OCI-M1 (cell line): ENCODE measurements around the gene MYH16.
"Not testable (repeated sequence)": the region's sequence is repeated elsewhere in the genome, so short reads cannot be mapped to it uniquely, and the experiment has no call there.

Experiments
- DNase-seq: peaks from one replicate; lab custom pipeline; 2025; lab: John Stamatoyannopoulos, UW

MYH16 gene

GRCh38 chr7:99305473-99306260 is 33.0 kb downstream of the MYH16 start:
- DNase-seq: no peak

- no peak for DNase-seq
Observed at GRCh38 chr7:99308461-99309074, 35.9 kb downstream of the MYH16 start.

- peak; percentile 75 for DNase-seq
Observed at GRCh38 chr7:99309111-99309510, 36.5 kb downstream of the MYH16 start.

- no peak for DNase-seq
Observed at GRCh38 chr7:99310004-99310403, 37.4 kb downstream of the MYH16 start.

GRCh38 chr7:99311702-99312101 is 39.1 kb downstream of the MYH16 start:
- DNase-seq: no peak

GRCh38 chr7:99312316-99313203 is 39.9 kb downstream of the MYH16 start:
- DNase-seq: peak; percentile 92

GRCh38 chr7:99313204-99313573 is 40.5 kb downstream of the MYH16 start:
- no peak for DNase-seq

- DNase-seq: no peak
Observed at GRCh38 chr7:99314504-99314903, 41.9 kb downstream of the MYH16 start.

- DNase-seq: no peak
Observed at GRCh38 chr7:99320371-99320770, 47.7 kb downstream of the MYH16 start.

- DNase-seq: not testable (repeated sequence)
Observed at GRCh38 chr7:99322659-99323058, 50.0 kb downstream of the MYH16 start.

GRCh38 chr7:99324559-99324958 is 51.9 kb downstream of the MYH16 start:
- no peak for DNase-seq

GRCh38 chr7:99325001-99325493 is 52.4 kb downstream of the MYH16 start:
- no peak for DNase-seq

GRCh38 chr7:99325592-99326407 is 53.2 kb downstream of the MYH16 start, which contains the start of gene ARPC1A:
ARPC1A (plus strand) TSS chr7:99325898; CDS start chr7:99333354, 7,456 bp downstream.
- peak; percentile 99 for DNase-seq

GRCh38 chr7:99326408-99326782 is 53.8 kb downstream of the MYH16 start:
- no peak for DNase-seq

GRCh38 chr7:99330314-99330961 is 57.8 kb downstream of the MYH16 start:
- peak; percentile 97 for DNase-seq

GRCh38 chr7:99331002-99331401 is 58.4 kb downstream of the MYH16 start:
- DNase-seq: no peak

GRCh38 chr7:99339595-99339994 is 67.0 kb downstream of the MYH16 start:
- no peak for DNase-seq

- DNase-seq: no peak
Observed at GRCh38 chr7:99340659-99341058, 68.0 kb downstream of the MYH16 start.

- DNase-seq: no peak
Observed at GRCh38 chr7:99344061-99344647, 71.5 kb downstream of the MYH16 start.

GRCh38 chr7:99350641-99351040 is 78.0 kb downstream of the MYH16 start:
- not testable (repeated sequence) for DNase-seq

GRCh38 chr7:99352247-99352646 is 79.6 kb downstream of the MYH16 start:
- DNase-seq: no peak
